HUES48 (cell line): ENCODE results near the gene CASZ1.
A peak's percentile ranks its signal among the peaks of the same experiment; 100 is the strongest.

Experiments
- H3K27ac ChIP-seq: one replicate; pipeline ENCODE4 v1.7.0; 2013; ENCODE audit warnings: low read depth, low read length, inconsistent platforms
- H3K27me3 ChIP-seq: 2 replicates; pipeline ENCODE4 v1.6.1; 2013; ENCODE audit warnings: mild to moderate bottlenecking, low read length; ENCODE audit not compliant: control insufficient read depth, insufficient read depth
- H3K36me3 ChIP-seq: 2 replicates; pipeline ENCODE4 v1.6.1; 2013; ENCODE audit warnings: low read length; ENCODE audit not compliant: control insufficient read depth, insufficient read depth
- H3K4me1 ChIP-seq: 2 replicates; pipeline ENCODE4 v1.6.1; 2013; ENCODE audit warnings: mild to moderate bottlenecking, low read length; ENCODE audit not compliant: control insufficient read depth, insufficient read depth
- H3K4me3 ChIP-seq: 2 replicates; pipeline ENCODE4 v1.5.1; 2013; ENCODE audit warnings: mild to moderate bottlenecking, low read depth, low read length
- H3K9ac ChIP-seq: 2 replicates; pipeline ENCODE4 v1.6.1; 2013; ENCODE audit warnings: mild to moderate bottlenecking, low read depth, low read length, moderate library complexity
- H3K9me3 ChIP-seq: 2 replicates; pipeline ENCODE4 v1.6.1; 2013; ENCODE audit warnings: low read length; ENCODE audit not compliant: control insufficient read depth, insufficient read depth

The CASZ1 gene, protein sequence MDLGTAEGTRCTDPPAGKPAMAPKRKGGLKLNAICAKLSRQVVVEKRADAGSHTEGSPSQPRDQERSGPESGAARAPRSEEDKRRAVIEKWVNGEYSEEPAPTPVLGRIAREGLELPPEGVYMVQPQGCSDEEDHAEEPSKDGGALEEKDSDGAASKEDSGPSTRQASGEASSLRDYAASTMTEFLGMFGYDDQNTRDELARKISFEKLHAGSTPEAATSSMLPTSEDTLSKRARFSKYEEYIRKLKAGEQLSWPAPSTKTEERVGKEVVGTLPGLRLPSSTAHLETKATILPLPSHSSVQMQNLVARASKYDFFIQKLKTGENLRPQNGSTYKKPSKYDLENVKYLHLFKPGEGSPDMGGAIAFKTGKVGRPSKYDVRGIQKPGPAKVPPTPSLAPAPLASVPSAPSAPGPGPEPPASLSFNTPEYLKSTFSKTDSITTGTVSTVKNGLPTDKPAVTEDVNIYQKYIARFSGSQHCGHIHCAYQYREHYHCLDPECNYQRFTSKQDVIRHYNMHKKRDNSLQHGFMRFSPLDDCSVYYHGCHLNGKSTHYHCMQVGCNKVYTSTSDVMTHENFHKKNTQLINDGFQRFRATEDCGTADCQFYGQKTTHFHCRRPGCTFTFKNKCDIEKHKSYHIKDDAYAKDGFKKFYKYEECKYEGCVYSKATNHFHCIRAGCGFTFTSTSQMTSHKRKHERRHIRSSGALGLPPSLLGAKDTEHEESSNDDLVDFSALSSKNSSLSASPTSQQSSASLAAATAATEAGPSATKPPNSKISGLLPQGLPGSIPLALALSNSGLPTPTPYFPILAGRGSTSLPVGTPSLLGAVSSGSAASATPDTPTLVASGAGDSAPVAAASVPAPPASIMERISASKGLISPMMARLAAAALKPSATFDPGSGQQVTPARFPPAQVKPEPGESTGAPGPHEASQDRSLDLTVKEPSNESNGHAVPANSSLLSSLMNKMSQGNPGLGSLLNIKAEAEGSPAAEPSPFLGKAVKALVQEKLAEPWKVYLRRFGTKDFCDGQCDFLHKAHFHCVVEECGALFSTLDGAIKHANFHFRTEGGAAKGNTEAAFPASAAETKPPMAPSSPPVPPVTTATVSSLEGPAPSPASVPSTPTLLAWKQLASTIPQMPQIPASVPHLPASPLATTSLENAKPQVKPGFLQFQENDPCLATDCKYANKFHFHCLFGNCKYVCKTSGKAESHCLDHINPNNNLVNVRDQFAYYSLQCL (N-terminal part only)

DNA sequence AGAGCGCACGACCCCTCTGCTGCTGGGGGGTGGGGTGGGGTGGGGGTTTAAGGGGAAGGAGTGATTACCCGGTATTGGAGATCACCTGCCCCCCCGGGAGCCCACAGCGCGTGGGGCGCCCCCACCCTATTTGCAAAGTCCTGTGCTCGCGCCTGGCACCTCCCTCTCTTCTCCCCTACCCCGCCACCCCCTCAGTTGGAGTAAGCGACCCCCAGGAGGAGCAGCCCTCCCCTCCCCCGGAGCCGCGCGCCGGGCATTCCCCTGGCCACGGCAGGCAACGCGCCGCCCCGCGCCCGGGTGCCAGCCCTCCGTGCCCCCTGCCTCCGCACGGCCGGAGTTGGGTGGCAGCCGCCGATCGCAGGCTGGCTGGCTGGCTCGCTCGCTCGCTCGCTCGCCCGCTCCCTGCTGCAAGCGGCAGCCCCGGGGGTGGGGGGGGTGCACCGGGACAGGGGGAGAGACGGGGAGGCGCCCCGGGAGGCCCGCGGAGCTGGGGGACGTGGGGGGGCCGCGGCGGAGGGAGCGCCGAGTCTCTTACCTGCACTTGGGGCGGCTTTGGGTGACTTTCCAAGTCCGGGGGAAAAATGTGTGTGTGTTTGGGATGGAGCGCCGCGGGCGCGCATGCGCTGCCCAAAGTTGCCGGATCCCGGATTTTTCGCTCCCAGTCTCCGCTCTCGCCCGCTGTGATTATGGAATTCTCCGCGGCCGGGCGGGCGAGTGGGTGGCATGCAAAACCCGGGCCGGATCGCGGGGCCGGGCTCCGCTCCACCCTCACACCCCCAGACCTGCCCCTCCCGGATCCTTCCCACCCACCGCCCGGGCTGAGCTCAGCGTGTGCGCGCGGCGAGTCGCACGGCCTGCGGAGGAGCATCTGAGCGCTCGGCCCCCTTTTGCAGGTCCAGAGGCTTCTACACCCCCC is at the start of gene CASZ1:
CASZ1 (minus strand) TSS at position 618 of the 916 bp plus-strand sequence. CDS start 102,757 bp downstream, outside the sequence.
- H3K9me3 ChIP-seq = no peaks in the 10 kb centered on the region
- no peak within 1 kb of the TSS for H3K27ac ChIP-seq
- H3K27me3 ChIP-seq = peaks cover 73% of the 10 kb centered on the region
- H3K4me1 ChIP-seq = peaks cover 19% of the 10 kb centered on the region
- no peaks in the 10 kb centered on the region for H3K36me3 ChIP-seq
- peak within 1 kb of the TSS; percentile 71 for H3K4me3 ChIP-seq
- no peak within 1 kb of the TSS for H3K9ac ChIP-seq

- Histone ChIP-seq H3K27me3 (no peaks in the 10 kb centered on the region), H3K4me1 (peaks cover 9% of the 10 kb centered on the region; the same call in 1 of the 2 replicates), H3K9ac (no peak overlapping the region), H3K36me3 (no peaks in the 10 kb centered on the region), H3K9me3 (no peaks in the 10 kb centered on the region), H3K4me3 (no peak overlapping the region), H3K27ac (no peak overlapping the region)
Measured at GRCh38 chr1:10843697-10844096, 47.3 kb upstream of the CASZ1 start.

GRCh38 chr1:10841118-10841517 is 44.7 kb upstream of the CASZ1 start:
- H3K27me3 ChIP-seq = no peaks in the 10 kb centered on the region
- no peak overlapping the region for H3K4me3 ChIP-seq
- no peaks in the 10 kb centered on the region for H3K36me3 ChIP-seq

DNA sequence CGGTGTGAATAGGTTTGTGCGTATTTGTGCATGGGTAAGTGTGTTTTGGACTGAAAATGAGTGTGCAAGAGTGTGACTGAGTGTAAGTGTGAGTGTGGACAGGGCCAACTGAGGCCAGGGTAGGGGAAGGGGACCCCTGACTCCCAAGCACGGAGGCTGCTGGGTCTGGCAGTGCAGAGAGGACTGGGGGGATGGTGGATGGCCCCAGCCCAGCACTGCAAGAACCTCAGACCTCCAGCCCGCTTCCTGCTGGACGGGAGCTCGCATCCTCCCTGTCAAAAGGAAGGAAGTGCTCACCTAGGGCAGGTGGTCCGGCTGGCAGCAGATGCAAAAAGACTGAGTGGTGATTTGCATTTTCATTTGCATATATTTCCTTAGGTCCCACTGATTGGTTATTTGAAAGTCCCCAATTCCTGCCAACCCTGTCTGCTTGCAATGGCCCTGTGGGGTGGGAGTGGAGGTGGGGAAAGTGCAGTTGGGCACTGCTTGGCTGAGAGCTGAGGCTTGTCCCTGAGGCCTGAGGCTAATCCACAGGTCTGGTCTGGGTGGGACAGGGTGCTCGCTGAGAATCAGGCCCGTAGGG is 42.8 kb upstream of the CASZ1 start:
- Histone ChIP-seq H3K27ac (no peak overlapping the region), H3K9ac (no peak overlapping the region), H3K4me1 (peaks cover 27% of the 10 kb centered on the region), H3K27me3 (peaks cover 6% of the 10 kb centered on the region), H3K4me3 (no peak overlapping the region), H3K36me3 (no peaks in the 10 kb centered on the region), H3K9me3 (no peaks in the 10 kb centered on the region)

More at GRCh38 chr1:10841118-10841517, 44.7 kb upstream of the CASZ1 start:
- Histone ChIP-seq H3K27ac (no peak overlapping the region), H3K9me3 (no peaks in the 10 kb centered on the region), H3K4me1 (peaks cover 20% of the 10 kb centered on the region), H3K9ac (no peak overlapping the region)

GRCh38 chr1:10838541-10838940 is 42.1 kb upstream of the CASZ1 start:
- Histone ChIP-seq H3K4me1 (peaks cover 27% of the 10 kb centered on the region), H3K9me3 (no peaks in the 10 kb centered on the region), H3K27me3 (peaks cover 6% of the 10 kb centered on the region), H3K27ac (no peak overlapping the region), H3K36me3 (no peaks in the 10 kb centered on the region), H3K4me3 (no peak overlapping the region), H3K9ac (no peak overlapping the region)

DNA sequence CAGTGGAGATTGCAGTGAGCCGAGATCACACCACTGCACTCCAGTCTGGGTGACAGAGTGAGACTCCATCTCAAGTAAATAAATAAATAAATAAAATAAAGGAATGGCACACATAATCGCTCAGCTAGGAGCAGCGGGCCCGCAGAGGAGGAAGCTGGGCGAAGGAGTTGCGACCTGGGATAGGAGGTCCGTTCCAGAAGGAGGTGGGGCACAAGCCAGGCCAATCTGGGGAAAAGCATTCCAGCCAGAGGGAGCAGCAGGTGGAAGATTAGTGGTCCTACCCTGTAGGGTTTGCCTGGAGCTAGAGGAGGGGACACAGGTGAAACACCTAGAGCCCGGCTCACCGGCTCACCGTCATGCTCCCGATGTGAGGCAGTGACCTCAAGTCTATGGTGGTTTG is 40.3 kb upstream of the CASZ1 start:
- H3K27me3 ChIP-seq = peaks cover 6% of the 10 kb centered on the region
- H3K4me3 ChIP-seq = no peak overlapping the region
- no peak overlapping the region for H3K27ac ChIP-seq
- H3K36me3 ChIP-seq = no peaks in the 10 kb centered on the region
- peaks cover 27% of the 10 kb centered on the region for H3K4me1 ChIP-seq
- H3K9ac ChIP-seq = no peak overlapping the region
- no peaks in the 10 kb centered on the region for H3K9me3 ChIP-seq

- Histone ChIP-seq H3K27me3 (peaks cover 6% of the 10 kb centered on the region), H3K4me1 (peaks cover 27% of the 10 kb centered on the region), H3K9me3 (no peaks in the 10 kb centered on the region), H3K9ac (no peak overlapping the region), H3K4me3 (peak overlapping the region; percentile 20; the same call in 1 of the 2 replicates), H3K27ac (peak overlapping the region; percentile 28), H3K36me3 (no peaks in the 10 kb centered on the region)
Measured at GRCh38 chr1:10835822-10836421, 39.5 kb upstream of the CASZ1 start.

- no peak overlapping the region for H3K9ac ChIP-seq
- H3K4me3 ChIP-seq = peak overlapping the region; percentile 28; the same call in 1 of the 2 replicates
- H3K4me1 ChIP-seq = peaks cover 27% of the 10 kb centered on the region
- no peaks in the 10 kb centered on the region for H3K9me3 ChIP-seq
- peak overlapping the region; percentile 28 for H3K27ac ChIP-seq
- no peaks in the 10 kb centered on the region for H3K36me3 ChIP-seq
- peaks cover 6% of the 10 kb centered on the region for H3K27me3 ChIP-seq
Measured at GRCh38 chr1:10835421-10835820, 39.0 kb upstream of the CASZ1 start.

DNA sequence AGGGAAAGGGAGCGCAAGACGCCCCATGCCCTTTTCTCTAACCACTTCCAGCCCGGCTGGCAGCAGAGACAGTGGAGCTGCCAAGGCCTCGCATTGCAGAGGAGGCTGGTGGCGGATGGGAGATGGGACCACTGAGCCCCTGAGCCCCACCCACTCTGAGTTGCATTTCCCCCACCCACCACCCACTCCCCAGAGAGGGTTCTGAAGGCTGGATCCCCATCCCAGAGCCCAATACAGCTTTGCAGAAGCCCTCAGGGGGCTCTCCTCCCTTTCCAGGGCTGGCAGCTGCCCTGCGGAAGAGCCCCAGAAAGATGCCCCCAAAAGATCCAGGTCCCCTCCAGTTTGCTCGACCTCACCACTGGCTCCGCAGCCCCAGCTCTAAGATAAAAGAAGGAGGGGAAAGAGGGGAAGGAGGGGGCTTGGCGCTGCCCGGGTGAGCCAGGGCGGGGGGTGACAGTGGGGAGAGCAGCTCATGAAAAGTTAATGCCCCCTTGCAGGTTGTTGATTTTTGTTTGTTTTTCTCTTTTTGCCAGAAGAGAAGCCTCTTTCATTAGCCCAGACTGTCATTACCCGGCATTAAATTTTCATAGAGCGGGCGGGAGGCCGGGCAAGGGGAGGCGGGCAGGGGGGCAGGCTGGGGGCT is 38.4 kb upstream of the CASZ1 start:
- Histone ChIP-seq H3K27me3 (peaks cover 6% of the 10 kb centered on the region), H3K9me3 (no peaks in the 10 kb centered on the region), H3K27ac (peak overlapping the region; percentile 28), H3K4me1 (peaks cover 27% of the 10 kb centered on the region), H3K4me3 (peak overlapping the region; percentile 28; the same call in 1 of the 2 replicates), H3K9ac (no peak overlapping the region), H3K36me3 (no peaks in the 10 kb centered on the region)
